RKO (cell line): ENCODE measurements around the gene DOC2B.
"Not testable (repeated sequence)": the region's sequence is repeated elsewhere in the genome, so short reads cannot be mapped to it uniquely, and the experiment has no call there.

Experiments used
- DNase-seq: peaks from one replicate; pipeline ENCODE4 v3.0.0-alpha.2; 2016; ENCODE audit warnings: low spot score

DOC2B gene

DNA sequence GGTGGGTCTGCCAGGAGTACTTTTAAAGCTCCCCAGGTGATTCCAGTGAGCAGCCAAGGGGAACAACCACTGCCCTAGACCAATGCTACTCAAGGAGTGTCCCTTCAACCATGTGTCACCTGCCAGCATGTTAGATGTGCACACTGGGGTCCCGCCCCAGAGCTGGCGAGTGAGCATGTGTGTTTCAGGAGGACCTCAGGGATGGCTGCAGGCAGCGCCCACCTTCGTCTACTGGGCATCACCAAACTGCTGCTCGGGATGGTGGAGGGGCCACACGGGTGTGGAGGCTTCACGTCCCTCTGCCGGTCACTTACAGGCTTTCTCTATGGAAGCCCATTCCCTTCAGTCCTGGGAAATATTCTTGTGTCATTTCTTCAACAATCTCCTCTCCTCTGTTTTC is 29.0 kb upstream of the DOC2B start:
- DNase-seq = no peak

DNA sequence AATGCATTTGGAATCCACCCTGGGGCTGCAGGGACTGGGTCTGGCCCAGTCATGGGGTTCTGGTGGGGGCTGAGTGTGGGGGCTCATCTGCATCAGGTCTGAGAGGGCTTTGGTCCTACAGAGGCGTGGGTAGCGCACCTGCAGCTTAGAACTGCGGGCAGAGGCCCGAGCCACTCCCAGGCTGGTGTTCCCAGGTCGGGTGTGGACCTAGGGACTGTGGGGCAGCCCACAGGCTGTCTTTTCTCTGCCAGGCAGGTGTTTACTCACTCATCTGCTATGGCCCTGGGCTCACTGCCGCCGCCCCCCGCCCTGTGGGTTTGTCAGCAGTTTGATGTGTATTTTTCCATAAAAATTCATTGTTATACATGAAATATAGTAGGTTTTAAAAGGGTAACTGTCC is 27.0 kb upstream of the DOC2B start:
- DNase-seq = no peak

DNA sequence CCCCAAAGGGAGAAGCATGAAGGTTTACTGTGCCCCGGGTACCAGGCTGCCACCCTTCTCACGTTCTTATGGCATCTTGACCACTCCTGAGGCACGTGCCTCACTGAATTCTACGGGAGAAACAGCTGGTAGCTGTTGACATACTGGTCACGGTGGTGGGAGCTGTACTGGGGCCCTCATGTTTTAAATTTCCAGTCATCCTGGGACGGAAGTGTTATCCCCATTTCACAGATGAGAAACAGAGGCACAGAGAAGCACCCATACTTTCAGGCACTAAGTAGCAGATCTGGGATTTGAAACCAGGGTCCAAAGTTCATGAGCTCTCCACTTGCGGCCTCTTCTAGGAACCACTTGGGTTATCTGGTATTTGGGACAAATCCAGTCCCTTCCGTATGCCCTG is 26.3 kb upstream of the DOC2B start:
- no peak for DNase-seq

DNA sequence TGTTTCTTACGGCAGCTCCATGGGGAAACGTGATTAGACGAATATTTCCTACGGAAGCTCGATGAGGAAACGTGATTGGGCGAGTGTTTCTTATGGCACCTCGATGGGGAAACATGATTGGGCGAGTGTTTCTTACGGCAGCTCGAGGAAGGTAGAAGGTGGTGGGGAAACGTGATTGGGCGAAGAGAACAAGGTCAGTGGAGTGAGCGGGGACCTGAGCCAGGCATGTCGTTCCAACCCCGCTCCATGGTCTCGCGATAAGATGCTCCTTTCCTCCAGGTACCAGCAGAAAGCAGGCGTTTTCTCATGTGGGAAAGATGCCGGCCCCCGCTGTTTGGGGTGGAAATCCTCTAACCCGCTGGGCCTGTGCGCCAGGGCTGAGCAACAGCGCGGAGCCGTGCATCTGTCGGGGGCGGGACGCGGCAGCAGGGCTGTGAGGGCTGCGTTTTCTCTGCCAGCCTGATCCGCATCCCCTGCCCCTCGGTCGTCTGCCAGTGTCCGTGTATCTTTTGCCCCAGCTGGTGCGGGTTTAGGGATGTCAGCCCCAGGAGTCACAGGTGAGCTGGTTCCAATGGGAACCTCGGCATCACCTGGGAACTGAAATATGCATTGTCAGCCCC is 25.6 kb upstream of the DOC2B start:
- DNase-seq = no peak

DNA sequence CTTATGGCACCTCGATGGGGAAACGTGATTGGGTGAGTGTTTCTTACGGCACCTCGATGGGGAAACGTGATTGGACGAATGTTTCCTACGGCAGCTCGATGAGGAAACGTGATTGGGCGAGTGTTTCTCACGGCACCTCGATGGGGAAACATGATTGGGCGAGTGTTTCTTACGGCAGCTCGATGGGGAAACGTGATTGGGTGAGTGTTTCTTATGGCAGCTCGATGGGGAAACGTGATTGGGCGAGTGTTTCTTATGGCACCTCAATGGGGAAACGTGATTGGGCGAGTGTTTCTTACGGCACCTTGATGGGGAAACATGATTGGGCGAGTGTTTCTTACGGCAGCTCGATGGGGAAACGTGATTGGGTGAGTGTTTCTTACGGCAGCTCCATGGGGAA is 25.0 kb upstream of the DOC2B start:
- not testable (repeated sequence) for DNase-seq

DNA sequence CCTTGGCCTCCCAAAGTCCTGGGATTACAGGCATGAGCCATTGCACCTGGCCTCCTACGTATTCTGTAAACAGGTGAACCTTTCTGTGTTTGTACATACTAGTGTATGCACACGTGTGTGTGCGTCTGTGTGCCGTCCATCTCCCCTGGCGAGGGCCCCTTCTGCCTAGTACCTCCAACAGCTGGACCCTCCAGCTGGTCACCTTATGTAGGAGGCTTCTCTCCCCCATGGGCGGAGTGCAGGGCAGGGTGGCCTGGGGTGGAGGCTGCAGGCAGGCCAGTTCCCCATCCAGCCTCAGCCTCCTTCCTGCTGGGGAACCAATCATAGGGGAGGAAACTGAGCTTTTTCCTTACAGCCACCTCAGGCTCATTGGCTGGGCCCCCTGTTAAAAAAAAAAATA is 24.4 kb upstream of the DOC2B start:
- no peak for DNase-seq

DNA sequence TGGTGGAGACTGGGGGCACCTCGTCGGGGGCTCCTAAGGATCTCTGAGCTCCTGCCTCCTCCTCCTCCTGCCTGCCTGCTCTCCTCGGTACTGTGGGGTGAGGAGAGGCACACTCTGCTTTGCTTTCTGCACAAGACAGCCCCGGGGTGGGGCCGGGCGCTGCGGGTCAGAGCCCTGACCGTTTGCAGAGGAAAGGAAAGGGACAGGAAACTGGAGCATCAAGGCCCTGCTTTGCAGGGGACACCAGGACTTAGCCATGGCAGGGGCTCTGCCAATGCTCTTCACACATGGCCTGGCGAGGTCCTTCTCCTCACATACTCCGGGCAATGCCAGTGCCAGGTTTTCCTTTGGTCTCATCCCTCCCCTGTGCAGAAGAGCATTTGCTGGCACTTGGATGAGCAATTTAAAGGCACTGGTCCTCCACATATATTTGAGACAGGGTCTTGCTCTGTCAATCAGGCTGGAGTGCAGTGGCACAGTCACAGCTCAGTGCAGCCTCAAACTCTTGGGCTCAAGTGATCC is 23.8 kb upstream of the DOC2B start:
- no peak for DNase-seq

DNA sequence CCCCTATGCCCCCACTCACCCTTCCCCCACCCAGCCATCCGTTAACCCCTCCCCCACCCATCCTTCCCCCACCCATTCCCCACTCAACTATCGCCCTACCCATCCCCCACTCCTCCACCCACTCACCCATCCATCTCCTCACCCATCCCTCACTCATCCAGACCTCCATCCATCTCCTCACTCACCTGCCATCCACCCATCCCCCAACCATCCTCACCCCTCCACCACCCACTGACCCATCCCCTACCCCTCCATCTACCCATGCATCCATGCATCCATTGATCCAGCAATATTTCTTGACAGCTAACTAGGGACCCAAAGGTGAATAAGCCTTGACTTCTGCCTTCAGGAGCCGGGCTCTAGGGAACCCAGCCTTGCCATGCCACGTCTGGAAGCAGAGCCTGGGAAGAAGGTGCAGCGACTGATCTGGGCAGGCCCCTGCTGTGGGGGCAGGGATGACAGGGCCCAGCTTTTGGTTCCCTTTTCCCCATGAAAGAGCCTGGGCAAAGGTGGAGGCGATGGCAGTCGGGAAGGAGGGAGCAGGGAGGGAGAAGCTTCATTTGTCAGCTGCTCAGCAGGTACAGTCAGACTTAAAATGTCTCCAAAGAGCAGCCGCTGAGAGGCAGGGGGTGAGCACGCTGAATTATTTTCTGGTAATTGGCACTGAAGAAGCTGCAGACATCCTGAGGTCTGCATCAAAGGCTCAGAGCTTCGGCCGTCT is 23.1 kb upstream of the DOC2B start:
- no peak for DNase-seq

DNA sequence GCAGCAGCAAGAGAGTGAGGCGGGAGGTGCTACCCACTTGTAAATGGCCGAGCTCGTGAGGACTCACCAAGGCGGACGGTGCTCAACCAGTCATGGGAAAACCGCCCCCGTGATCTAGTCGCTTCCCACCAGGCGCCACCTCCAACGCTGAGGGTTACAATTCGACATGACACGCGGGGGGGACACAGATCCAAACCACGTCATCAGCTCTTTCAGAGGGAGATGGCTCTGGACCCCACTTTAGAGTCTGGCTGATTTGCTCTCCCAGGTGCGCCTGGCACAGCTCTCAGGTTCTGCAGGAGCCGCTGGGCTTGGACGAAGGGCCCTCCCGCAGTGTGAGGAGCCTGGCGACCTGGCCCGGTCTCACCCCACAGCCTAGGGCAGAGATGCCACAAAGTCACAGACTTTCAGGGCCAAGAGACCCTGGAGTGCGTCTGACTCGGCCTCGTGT is 21.1 kb upstream of the DOC2B start:
- no peak for DNase-seq

DNA sequence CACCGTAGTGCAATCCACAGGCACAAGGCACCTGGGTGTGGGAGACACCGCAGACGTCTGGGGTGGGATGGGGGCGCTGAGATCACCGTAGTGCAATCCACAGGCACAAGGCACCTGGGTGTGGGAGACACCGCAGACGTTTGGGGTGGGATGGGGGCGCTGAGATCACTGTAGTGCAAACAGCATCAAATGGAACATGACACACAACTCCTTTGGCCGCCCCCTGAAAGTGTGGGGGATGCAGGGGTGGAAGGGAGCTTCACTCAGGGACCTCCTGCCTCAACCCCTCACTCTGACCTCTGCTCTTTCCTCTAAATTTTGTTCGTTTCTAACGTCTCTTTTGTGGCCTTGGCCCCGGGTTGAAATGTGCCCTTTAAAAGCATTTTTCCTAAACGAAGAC is 20.3 kb upstream of the DOC2B start:
- DNase-seq = not testable (repeated sequence)

DNA sequence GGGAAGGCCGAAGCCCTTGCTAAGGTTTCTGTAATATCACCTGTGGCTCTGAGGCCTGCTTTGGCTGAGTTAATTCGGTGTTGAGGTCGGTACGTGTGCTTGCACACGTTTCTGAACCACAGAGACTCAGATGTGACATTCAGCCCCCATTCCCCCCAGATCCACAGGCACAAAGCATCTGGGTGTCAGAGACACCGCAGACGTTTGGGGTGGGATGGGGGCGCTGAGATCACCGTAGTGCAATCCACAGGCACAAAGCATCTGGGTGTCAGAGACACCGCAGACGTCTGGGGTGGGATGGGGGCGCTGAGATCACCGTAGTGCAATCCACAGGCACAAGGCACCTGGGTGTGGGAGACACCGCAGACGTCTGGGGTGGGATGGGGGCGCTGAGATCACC is 19.8 kb upstream of the DOC2B start:
- not testable (repeated sequence) for DNase-seq

DNA sequence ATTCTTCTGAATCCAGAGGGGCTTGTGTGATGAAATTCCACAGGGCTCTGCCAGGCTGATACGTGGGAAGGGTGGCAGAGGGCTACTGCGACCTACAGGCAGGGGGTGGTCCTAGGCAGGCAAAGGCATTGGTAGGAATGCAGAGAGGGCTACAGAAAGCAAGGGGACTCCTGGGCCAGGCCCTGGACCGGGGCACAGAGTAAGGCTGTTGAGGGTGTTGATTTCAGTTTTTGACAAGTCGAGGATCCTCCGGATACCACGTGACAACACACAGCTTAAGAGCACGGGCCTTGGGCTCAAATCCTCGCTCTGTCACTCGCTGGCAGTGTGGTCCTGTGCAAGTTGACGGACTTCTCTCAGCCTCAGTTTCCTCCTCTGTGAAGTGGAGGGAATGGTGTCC is 19.1 kb upstream of the DOC2B start:
- no peak for DNase-seq

DNA sequence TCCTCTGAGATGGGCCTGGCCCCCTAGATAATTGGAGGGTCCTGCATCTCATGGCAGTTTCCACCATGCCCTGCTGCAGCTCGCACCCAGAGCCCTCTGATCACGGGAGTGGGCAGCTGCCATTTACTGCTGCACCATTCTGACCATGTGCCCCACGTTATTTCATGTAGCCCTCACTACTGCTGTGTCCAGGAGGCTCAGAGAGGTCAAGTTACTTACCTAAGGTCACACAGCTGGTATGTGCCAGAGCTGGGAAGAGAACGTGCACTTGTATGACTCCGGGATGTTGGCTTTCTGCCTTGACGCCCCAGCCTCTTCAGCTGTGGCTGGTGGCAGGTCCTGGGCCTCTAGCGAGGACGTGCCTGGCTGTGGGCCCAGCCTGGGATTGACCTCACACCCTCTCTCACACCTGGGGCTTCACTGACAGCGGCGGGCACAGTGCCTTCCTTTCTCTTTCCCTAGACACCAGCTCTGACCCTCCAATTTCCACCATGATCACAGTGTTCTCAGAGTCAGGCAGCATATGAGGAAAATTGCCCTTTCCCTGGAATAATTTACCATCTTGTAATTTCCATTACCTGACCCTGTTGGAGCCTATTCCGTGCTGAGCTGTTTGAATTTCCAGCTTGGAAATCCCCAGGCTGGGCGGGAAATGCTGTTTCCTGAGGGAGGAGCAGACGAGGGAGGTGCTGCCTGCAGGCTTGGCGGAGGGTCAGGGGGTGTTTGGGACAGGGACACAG is 18.5 kb upstream of the DOC2B start:
- no peak for DNase-seq

DNA sequence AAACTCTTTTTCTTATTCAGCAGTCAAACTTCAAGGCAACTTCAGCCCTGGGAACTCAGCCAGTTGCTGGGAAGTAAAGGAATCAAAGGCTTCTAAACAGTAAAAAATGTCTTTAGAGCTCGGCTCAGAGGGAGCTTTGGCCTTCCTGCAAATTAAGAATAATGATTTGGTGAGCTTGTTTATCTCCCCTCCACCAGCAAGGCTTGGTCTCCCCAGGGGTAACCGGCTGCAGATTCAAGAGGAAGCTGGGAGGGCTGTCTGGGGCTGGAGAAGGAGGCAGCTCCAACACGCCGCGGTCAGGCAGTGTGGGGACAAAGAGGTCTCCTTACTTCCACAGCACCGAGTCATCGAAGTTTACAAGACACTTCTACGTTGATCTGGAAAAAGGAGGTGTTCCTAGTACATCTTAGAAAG is 17.7 kb upstream of the DOC2B start:
- DNase-seq = no peak

DNA sequence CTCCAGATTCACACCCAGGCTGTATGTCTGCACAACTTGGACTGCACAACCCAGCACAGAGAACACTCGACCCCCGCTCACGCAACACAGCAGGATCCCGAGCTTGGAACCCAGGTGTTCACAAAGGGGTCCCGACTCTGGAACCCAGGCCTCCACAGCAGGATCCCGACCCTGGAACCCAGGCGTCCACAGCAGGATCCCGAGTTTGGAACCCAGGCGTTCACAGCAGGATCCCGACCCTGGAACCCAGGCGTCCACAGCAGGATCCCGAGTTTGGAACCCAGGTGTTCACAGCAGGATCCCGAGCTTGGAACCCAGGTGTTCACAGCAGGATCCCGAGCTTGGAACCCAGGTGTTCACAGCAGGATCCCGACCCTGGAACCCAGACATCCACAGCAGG is 16.8 kb upstream of the DOC2B start:
- not testable (repeated sequence) for DNase-seq

DNA sequence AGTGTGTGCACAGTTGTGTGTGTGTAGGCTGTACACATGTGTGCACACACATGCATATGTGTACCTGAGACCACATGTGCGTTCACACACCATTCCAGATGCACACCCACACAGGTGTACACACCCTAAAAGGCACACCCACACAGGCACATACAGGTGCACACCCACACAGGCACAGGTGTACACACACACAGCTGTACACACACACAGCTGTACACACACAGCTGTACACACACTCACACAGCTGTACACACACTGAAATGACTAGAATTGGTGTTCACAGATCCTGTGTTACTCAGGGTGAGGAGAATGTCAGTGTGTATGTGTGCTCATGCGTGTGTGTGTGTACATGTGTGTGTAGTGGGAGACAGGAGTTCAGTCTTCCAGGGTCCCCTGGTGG is 15.9 kb upstream of the DOC2B start:
- DNase-seq = no peak

DNA sequence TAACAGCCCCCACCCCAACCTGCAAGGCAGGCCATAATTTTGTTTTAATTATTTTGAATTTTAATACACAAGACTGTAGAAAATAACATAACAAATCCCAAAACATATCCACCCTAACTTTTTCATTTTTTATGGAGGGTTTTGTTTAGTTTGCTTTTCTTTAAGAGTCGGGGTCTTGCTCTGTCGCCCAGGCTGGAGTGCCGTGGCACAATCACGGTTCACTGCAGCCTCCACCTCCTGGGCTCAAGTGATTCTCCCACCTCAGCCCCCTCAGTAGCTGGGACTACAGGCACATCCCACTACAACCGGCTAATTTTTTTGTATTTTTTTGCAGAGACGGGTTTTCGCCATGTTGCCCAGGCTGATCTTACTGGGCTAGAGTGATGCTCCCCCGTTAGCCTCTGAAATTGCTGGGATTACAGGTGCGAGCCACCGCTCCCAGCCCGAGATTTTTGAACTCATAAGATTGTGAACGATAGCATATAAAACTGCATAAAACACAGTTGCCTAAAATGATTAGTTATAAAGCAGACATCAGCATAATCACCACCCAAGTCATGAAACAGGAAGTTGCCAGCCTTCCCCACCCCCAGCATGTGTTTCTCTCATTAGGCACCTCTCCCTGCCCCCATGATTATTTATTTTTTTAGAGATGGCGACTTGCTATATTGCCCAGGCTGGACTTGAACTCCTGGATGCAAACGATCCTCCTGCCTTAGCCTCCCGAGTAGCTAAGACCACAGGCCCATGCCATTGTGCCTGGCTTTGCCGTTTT is 13.6 kb upstream of the DOC2B start:
- DNase-seq = no peak

DNA sequence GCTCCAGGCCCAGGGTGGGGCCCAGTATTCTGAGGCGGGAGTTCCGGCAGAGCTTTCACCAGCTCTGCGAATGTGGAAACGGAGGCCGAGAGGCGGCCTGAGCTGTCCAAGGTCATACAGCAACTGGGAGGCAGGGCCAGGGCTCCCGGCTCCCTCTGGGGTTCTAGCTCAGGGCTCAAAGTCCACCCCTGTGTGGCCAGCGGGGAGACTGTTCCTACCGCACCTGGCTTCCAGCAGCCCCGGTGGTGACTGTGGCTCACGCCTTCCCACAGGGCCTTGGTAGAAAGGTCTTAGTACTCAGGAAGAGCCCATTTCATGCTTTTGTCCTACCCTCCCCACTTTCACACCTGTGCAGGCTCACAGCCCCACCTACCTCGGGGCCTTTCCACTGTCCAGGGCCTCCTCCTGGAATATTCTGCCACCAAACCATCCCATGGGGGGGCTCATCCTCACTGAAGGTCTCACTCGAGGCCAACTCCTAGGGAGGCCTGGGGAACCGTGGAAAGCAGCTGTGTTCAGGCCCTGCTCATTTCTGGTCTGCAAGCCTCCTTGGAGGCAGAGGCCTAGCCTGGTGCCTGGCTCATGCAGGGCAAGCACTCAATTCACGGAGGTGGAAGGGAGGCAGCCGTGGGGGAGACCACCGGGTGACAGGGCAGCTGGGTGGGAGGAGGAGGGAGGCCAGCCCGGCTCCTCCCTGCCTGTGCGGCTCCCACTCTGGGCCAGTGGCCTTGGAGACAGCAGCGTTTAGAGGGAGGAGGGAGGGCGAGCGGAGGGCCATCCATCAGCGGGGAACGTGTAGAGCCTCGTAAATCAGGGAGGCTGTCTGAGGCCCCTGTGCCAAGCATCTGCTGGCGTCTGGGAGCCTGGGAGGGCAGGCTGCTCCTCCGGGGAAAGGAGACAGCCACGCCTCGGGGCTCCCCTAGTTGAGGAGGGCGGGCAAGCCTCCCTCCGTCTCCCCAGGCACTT is 12.7 kb upstream of the DOC2B start:
- no peak for DNase-seq

DNA sequence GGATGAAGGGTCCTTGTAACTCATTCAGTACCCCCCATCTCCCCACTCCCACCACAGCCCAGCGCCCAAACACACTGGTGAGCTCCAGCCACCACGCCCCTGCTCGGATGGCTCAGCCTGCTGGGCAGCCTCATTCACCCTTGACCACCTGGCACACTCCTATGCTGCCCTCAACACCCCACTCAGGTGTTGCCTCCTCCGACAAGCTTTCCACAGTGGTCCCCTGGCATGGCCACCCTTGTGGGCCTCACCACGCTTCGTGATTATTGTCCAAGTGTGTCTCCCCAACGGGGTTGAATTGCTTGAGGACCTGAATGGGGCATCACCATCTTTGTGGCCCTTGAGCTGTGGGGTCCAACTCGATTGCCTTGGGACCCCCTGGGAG is 12.0 kb upstream of the DOC2B start:
- DNase-seq = no peak

DNA sequence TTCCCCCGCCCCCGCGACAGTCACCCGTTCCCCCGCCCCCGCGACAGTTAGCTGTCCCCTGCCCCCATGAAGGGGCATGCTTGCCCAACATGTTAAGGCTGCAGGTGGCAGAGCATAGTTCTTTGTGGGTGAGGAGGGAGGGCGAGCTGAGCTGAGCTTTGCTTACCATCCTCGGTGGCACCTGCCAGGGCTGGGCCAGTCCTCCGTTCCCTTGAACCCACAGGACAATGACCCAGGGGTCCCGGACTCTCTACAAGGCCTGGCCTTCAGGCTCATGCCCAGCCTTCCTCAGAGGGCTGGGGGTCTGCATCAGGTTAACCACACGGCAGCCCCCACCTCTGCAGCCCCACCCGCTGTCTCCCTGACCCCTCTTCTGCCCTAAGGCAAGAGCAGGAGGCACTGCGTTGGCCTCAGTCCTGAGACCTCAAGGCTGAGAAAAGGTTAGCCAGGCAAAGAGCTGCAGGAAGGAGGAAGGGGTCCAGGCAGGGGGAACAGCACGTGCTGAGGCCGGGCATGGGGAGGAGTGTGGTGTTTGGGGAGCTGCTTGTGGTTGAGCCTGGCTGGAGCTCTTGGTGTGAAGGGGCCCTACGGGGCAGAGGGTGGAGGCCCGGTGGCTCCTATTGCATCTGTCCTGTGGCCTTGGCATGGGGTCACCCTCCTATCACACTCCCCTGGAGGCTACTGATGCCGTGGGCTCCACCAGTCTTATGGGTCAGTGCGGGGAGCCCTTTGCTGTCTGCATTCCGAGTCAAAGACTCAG is 11.4 kb upstream of the DOC2B start:
- DNase-seq = no peak
